Measurements from ENCODE around the gene ROR1. TPM values are rescaled to one million over a fixed set of nuclear protein-coding genes. Genes with fewer than 3 reads are reported as not detected.

ROR1 gene
- polyA plus RNA-seq, 1 experiment: 7.1 TPM

- ChIA-PET CTCF (interaction anchor here (0.6 kb wide), 1 partner anchor 18 kb away, joined by 3 read pairs; no protein-coding TSS in a partner anchor), POLR2A (no interaction called here)
- H3K27me3 ChIP-seq (ENCODE audit: control insufficient read depth, insufficient read depth, low read length): no peaks in the 10 kb centered on the region
- no peak for DNase-seq (ENCODE audit: low read depth, low spot score)
- H3K9me3 ChIP-seq (ENCODE audit: control insufficient read depth, insufficient read depth, low read length): peaks cover 3% of the 10 kb centered on the region; the same call in 1 of the 2 replicates
- no peak overlapping the region for H3K27ac ChIP-seq (ENCODE audit: low read depth, low read length)
- no peak overlapping the region for H3K4me3 ChIP-seq (ENCODE audit: low read depth, low read length)
- TF ChIP-seq CTCF (IDR thresholded peaks at IDR 0.05; ENCODE audit: low read depth, low read length): no peak
These were observed 33.4 kb upstream of the ROR1 start for GRCh38 chr1:63740432-63740831.

GRCh38 chr1:63742526-63742925 is 31.3 kb upstream of the ROR1 start:
- DNase-seq (ENCODE audit: low read depth, low spot score): no peak

GRCh38 chr1:63743781-63744180 is 30.0 kb upstream of the ROR1 start:
- TF ChIP-seq CTCF (IDR thresholded peaks at IDR 0.05; ENCODE audit: low read depth, low read length): no peak
- CTCF ChIA-PET: no interaction called here
- POLR2A ChIA-PET: no interaction called here
- Histone ChIP-seq H3K27ac (ENCODE audit: low read depth, low read length) (no peak overlapping the region), H3K9me3 (ENCODE audit: control insufficient read depth, insufficient read depth, low read length) (no peaks in the 10 kb centered on the region), H3K27me3 (ENCODE audit: control insufficient read depth, insufficient read depth, low read length) (no peaks in the 10 kb centered on the region), H3K4me3 (ENCODE audit: low read depth, low read length) (no peak overlapping the region)
- DNase-seq (ENCODE audit: low read depth, low spot score): no peak

More at GRCh38 chr1:63742526-63742925, 31.3 kb upstream of the ROR1 start:
- no peaks in the 10 kb centered on the region for H3K9me3 ChIP-seq (ENCODE audit: control insufficient read depth, insufficient read depth, low read length)
- H3K4me3 ChIP-seq (ENCODE audit: low read depth, low read length): no peak overlapping the region
- H3K27ac ChIP-seq (ENCODE audit: low read depth, low read length): no peak overlapping the region
- no peaks in the 10 kb centered on the region for H3K27me3 ChIP-seq (ENCODE audit: control insufficient read depth, insufficient read depth, low read length)
- CTCF ChIA-PET: interaction anchor here (1.0 kb wide), 1 partner anchor 14 kb away, joined by 3 read pairs; no protein-coding TSS in a partner anchor
- TF ChIP-seq CTCF (IDR thresholded peaks at IDR 0.05; ENCODE audit: low read depth, low read length): no peak
- POLR2A ChIA-PET: no interaction called here

GRCh38 chr1:63746129-63746864 is 27.5 kb upstream of the ROR1 start:
- CTCF ChIA-PET: no interaction called here

More at GRCh38 chr1:63746129-63746864, 27.5 kb upstream of the ROR1 start:
- H3K27me3 ChIP-seq (ENCODE audit: control insufficient read depth, insufficient read depth, low read length): no peaks in the 10 kb centered on the region
- H3K27ac ChIP-seq (ENCODE audit: low read depth, low read length): peak overlapping the region; percentile 69
- DNase-seq (ENCODE audit: low read depth, low spot score): peak; percentile 39
- POLR2A ChIA-PET: interaction anchor here (0.6 kb wide), 1 partner anchor 54 kb away, joined by 3 read pairs; no protein-coding TSS in a partner anchor
- TF ChIP-seq CTCF (IDR thresholded peaks at IDR 0.05; ENCODE audit: low read depth, low read length): no peak
- no peak overlapping the region for H3K4me3 ChIP-seq (ENCODE audit: low read depth, low read length)
- H3K9me3 ChIP-seq (ENCODE audit: control insufficient read depth, insufficient read depth, low read length): no peaks in the 10 kb centered on the region
